HEK293 (cell line): ENCODE results near the gene SLC38A4.

Experiments used
- ZBTB20 ChIP-seq: fragments of 450-650 bp; formaldehyde crosslinking; IDR thresholded peaks from 2 replicates; pipeline ENCODE4 v1.5.1; 2016; ENCODE audit warnings: missing biosample characterization, missing genetic modification characterization
- ZNF449 ChIP-seq: fragments of 450-650 bp; formaldehyde crosslinking; IDR thresholded peaks from 2 replicates; pipeline ENCODE4 v1.5.1; 2017; ENCODE audit warnings: missing biosample characterization, mild to moderate bottlenecking, missing genetic modification characterization, moderate library complexity
- TF ChIP-seq, protein P1 (sequence below): fragments of 450-650 bp; formaldehyde crosslinking; IDR thresholded peaks from 2 replicates; pipeline ENCODE4 v1.5.1; 2016; ENCODE audit warnings: missing biosample characterization, missing genetic modification characterization
- TF ChIP-seq, protein P2 (sequence below): fragments of 450-650 bp; formaldehyde crosslinking; IDR thresholded peaks from 2 replicates; pipeline ENCODE4 v1.5.1; 2016; ENCODE audit warnings: missing biosample characterization, missing genetic modification characterization, low read depth

DNA sequence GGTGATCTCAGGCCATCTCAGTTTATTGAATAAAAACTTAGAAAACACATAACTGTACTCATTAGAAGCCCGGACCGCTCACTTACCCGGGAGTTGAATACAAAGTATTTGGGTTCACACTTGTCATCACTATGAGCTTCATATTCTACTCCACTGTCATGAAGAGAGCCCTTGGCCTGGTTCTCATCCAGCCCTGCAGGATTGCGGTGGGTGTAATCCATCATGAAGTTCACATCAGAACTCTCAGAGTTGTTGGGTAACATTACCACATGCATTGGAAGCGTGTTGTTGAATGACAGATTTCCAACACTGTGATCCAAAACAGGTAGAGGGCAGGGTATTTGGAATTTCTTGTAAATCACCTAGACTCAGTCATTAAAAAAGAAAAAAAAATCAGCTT is 47.4 kb downstream of the SLC38A4 start:
- TF ChIP-seq, protein P1, sequence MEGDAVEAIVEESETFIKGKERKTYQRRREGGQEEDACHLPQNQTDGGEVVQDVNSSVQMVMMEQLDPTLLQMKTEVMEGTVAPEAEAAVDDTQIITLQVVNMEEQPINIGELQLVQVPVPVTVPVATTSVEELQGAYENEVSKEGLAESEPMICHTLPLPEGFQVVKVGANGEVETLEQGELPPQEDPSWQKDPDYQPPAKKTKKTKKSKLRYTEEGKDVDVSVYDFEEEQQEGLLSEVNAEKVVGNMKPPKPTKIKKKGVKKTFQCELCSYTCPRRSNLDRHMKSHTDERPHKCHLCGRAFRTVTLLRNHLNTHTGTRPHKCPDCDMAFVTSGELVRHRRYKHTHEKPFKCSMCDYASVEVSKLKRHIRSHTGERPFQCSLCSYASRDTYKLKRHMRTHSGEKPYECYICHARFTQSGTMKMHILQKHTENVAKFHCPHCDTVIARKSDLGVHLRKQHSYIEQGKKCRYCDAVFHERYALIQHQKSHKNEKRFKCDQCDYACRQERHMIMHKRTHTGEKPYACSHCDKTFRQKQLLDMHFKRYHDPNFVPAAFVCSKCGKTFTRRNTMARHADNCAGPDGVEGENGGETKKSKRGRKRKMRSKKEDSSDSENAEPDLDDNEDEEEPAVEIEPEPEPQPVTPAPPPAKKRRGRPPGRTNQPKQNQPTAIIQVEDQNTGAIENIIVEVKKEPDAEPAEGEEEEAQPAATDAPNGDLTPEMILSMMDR (tag by site-specific recombination), result no peak
- TF ChIP-seq ZBTB20 (tag by site-specific recombination) (no peak), ZNF449 (tag by site-specific recombination) (no peak)
- TF ChIP-seq, protein P2, sequence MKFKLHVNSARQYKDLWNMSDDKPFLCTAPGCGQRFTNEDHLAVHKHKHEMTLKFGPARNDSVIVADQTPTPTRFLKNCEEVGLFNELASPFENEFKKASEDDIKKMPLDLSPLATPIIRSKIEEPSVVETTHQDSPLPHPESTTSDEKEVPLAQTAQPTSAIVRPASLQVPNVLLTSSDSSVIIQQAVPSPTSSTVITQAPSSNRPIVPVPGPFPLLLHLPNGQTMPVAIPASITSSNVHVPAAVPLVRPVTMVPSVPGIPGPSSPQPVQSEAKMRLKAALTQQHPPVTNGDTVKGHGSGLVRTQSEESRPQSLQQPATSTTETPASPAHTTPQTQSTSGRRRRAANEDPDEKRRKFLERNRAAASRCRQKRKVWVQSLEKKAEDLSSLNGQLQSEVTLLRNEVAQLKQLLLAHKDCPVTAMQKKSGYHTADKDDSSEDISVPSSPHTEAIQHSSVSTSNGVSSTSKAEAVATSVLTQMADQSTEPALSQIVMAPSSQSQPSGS, result no peak
